DMS 273 (cell line): ENCODE data around the gene CCDC178.
A peak's percentile ranks its signal among the peaks of the same experiment; 100 is the strongest.
"Not testable (repeated sequence)": the region's sequence is repeated elsewhere in the genome, so short reads cannot be mapped to it uniquely, and the experiment has no call there.

Experiments used
- DNase-seq: peaks from one replicate; lab custom pipeline; 2025; ENCODE audit not compliant: unreplicated experiment; lab: John Stamatoyannopoulos, UW

Gene CCDC178

GRCh38 chr18:33022370-33022769 is 418.2 kb downstream of the CCDC178 start:
- DNase-seq: no peak

DNA sequence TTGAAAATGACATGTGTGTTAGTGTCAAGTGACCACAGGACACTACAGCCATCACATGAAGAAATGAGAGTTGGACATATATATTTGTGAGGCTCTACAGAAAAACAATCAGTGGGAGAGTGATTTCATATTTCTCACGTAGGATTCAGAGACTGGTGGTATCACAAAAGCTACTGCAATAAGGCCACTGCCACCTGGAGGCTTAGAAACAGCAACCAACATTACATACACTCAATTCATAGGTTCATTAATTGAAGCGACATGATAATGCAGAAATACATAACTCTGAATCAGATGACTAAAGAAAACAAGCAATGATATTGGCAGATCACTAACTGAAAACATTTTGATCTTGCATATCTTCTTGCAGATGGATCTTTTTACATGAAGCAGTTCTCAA is 419.6 kb downstream of the CCDC178 start:
- DNase-seq: no peak

DNA sequence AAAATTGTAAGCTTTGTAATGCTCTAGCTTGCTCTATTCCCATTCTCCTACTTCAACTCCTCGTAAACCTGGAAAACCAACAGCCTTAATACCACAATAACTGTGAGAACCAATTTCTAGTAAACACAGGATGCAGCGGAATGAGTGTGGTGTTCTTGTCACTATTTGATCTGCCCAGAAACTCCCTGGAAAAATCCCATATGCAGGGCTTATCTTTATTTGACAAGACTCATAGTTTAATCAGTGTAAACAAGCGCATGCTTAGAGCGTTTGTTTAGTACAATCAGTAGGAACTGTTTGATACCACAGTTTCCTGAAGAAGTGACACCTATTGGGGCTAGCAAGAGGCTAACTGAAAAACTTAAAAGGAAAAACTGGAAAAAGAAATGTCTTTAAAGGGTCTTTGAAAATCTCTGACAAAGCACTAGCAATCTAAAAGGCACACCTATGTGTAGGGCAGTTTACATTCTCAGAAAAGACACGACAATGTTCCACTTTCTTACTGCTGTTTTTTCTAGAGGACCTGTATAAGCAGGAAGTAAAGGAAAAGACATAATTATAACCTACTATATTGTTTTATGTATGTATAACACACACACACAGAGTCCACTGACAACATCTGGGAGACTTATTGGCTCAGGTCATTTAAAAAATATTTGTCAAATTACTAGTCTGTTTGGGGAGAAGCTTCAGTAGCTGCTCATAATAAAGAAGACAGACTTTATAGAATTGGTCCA is 426.3 kb downstream of the CCDC178 start:
- DNase-seq: no peak

GRCh38 chr18:33010149-33010548 is 430.4 kb downstream of the CCDC178 start:
- no peak for DNase-seq

DNA sequence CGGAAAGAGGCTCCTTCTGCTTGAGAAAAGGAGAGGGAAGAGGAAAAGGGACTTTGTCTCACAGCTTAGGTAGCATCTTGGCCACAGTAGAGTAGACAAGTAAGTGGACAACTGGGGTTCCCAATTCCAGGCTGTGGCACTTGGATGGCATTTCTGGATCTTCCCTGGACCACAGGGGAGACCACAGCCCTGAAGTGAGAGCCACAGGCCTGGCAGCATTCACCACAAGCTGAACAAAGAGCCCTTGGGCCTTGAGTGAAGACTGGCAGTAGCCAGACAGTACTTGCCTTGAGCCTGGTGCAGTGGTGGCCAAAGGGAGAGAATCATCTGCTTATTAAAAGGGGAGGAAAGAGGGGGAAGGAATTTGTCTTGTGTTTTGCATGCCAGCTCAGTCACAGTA is 441.6 kb downstream of the CCDC178 start:
- DNase-seq: no peak

DNA sequence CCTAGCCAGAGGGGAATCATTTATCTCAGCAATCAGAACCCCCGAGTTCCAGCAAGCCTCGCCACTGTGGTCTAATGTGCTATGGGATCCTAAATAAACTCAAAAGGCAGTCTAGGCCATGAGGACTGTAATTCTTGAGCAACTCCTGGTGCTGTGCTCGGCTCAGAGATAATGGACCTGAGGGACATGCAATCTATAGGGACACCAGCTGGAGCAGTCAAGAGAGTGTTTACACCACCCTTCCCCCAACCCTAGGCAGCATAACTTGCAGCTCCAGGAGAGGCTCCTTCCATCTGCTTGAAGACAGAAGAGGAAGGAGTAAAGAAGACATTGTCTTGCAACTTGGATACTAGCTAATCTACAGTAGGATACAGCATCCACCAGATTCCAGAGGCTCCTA is 442.2 kb downstream of the CCDC178 start:
- no peak for DNase-seq

- no peak for DNase-seq
These were observed 456.8 kb downstream of the CCDC178 start for GRCh38 chr18:32983721-32984120.

- DNase-seq: no peak
These were observed 459.6 kb downstream of the CCDC178 start for GRCh38 chr18:32980896-32981295.

GRCh38 chr18:32975501-32975900 is 465.0 kb downstream of the CCDC178 start:
- DNase-seq: no peak

DNA sequence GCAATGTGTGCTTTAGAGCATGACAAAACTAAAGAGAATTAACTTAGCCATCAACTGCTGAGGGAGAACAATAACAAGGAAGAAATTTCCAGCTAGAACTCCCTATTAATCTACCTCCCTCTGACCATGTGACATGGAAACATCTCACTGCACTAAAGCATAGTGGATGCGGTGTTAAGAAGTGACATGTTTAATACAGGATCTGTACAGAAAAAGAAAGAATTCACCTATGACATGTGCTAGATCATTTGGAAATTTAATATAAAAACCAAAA is 465.4 kb downstream of the CCDC178 start:
- DNase-seq: no peak

GRCh38 chr18:32974421-32975162 is 465.9 kb downstream of the CCDC178 start:
- DNase-seq: no peak

- no peak for DNase-seq
These were observed 472.3 kb downstream of the CCDC178 start for GRCh38 chr18:32968248-32968647.

GRCh38 chr18:32966141-32966540 is 474.4 kb downstream of the CCDC178 start:
- DNase-seq: no peak

DNA sequence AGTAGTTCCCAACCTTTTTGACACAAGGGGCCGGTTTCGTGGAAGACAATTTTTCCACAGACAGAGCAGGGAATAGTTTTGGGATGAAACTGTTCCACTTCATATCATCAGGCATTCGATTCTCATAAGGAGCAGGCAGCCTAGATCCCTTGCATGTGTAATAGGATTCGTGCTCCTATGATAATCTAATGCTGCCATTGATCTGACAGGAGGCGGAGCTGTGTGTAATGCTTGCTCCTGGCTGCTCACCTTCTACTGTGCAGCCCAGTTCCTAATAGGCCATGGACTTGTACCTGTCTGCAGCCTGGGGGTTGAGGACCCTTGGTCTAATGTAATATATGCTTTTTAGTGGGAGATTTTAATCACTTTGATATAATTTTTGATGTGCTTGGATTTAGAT is 479.0 kb downstream of the CCDC178 start:
- no peak for DNase-seq

- no peak for DNase-seq
These were observed 481.8 kb downstream of the CCDC178 start for GRCh38 chr18:32958746-32959145.

GRCh38 chr18:32956591-32957315 is 483.8 kb downstream of the CCDC178 start:
- no peak for DNase-seq

DNA sequence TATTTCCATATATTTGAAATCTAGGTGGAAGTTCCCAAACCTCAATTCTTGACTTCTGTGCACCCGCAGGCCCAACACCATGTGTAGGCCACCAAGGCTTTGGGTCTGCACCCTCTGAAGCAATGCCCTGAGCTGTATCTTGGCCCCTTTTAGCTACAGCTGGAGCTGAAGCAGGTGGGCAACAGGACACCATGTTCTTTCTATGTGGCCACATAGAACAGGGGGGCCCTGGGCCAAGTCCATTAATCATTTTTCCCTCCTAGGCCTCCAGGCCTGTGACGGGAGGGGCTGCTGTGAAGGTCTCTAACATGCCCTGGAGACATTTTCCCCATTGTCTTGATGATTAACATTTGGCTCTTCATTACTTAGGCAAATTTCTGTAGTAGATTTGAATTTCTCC is 488.2 kb downstream of the CCDC178 start:
- DNase-seq: not testable (repeated sequence)

DNA sequence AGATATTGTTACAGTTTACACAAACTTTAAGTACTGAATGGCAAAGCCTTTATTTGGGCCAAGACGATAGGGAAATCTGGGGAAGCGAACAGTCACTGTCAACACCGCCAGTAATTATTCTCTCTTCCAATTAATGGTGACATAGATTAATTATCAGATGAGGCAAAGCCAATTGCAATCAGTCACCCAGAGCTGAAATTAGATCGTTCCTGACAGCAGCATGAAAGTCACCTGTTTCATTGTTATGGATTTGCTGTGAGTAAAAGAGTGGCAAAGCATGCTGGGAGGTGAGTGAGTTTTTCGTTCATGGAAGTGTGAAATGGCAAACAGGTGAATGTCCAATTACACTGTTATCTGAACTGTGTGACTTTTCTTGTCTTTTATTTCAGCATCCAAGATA is 502.9 kb downstream of the CCDC178 start:
- DNase-seq: no peak

GRCh38 chr18:32937066-32937465 is 503.5 kb downstream of the CCDC178 start:
- DNase-seq: no peak

GRCh38 chr18:32934201-32934600 is 506.3 kb downstream of the CCDC178 start:
- DNase-seq: no peak

DNA sequence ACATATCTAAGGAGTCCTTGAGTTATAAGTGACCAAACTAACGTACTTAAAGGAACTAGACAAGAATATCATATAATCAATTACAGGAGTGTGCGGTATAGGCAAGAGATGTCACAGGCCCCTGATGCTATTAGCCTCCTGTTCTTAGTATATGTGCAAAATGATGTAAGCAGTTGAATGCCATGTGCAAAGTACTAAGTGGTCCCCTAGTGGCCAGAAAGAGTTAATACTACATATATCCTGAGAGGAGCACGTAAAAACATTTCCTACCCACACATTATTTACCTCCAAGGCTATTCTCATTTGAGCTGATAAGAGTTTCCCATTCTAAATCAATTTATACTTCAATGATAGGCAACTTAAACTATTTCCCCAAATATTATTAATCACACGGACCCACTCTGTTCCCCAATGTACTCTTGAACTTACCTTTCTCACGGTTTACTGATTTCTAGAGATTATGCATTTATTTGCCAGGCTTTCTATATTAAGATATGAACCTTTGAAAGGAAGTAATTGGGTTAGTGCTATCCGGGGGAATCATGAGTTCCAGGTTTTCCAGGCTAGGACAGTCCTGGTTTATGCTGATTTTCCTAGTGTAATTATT is 509.7 kb downstream of the CCDC178 start:
- peak; percentile 58 for DNase-seq

GRCh38 chr18:32929213-32929612 is 511.3 kb downstream of the CCDC178 start:
- no peak for DNase-seq
